HG03066 (cell line): Measurements from ENCODE around the gene LENEP.

Experiments used
- ATAC-seq: cut with Tn5 transposase; IDR thresholded peaks from one replicate; pipeline ENCODE4 v1.9.1; 2021; ENCODE audit warnings: low read depth; ENCODE audit not compliant: unreplicated experiment

The LENEP gene

DNA sequence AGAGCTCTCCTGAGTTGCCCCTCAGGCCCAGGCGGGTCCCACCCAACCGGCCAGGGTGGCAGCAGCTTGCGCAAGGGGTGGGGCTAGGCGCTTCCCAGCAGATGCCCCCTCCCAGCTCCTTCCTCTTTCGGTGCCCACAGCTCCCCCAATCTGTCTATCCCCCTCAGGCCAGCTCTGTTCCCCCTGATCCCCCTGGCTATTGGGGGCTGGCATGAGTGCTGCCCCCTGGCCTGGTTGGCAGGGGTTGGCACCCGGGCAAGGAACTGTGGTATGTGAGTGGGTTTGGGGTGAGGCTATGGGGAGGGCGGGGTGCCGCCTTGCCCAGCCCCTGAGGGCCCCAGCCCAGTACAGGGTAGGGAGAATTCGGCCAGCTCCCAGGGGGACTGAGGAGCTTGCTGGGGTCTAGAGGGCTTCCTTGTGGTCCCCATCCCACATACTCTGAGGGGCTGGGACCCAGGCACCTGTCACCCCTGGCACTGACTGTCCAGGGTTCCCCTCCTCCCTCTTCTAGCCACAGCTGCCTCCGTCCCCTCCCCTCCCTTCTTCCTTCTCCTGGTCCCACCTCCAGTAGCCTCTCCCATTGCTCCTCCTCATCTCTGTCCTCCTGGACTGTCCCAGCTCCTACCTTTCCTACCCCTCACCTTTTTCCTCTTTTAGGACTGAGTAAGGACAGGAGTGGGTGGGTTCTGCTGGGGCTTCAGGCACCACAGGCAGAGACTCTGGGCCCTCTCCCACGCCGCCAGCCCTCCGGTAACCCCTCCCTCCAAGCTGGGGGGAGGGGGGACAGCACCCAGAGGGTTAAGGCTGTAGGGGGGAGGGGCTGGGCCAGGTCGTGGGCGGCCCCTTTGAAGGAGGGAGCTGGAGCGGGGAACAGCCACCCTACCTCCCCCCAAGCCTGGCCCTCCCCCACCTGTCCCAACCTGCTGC, 14.9 kb downstream of the LENEP start:
- ATAC-seq = no peak

DNA sequence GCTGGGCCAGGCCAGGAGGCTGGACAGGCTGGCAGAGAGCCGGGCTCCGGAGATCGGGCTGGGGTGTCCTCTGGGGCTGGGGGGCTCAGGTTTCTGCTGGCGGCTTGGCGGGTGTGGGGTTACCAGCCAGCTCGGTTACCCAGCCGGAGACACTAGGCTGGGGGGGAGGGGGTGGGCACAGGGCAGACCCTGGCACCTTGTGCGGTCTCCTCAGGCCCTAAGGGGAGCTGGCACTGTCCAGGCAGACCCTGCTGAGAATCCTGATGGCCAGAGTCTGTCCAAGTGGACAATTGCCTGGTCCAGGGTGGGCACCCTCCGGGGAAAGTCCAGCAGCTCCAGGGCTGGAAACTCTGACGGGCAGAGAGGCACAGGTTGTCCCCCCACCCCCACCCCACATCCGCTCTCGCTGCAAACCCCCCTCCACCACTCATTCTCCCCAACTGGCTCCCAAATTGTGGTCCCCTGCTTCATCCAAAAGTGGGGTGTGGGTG, 15.9 kb downstream of the LENEP start:
- ATAC-seq = no peak

DNA sequence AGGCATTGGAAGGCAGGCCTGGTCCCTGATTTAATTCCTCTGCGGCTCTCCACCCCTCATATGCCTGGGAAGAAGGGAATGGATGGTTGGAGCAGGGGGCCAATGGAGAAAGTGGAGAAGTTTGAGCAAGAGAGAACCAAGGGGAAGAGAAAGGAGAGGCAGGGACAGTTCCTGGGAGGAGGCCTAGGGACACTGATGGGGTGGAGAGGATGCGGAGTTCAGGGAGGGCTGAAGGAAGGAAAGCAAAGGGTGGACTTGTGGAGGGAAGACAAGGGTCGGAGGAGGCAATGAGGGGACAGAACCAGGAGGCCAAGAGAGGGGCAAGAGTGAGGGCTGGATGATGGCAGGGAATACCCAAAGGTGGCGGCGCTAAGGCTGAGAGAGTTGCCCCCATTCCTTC, 16.4 kb downstream of the LENEP start:
- ATAC-seq = no peak

DNA sequence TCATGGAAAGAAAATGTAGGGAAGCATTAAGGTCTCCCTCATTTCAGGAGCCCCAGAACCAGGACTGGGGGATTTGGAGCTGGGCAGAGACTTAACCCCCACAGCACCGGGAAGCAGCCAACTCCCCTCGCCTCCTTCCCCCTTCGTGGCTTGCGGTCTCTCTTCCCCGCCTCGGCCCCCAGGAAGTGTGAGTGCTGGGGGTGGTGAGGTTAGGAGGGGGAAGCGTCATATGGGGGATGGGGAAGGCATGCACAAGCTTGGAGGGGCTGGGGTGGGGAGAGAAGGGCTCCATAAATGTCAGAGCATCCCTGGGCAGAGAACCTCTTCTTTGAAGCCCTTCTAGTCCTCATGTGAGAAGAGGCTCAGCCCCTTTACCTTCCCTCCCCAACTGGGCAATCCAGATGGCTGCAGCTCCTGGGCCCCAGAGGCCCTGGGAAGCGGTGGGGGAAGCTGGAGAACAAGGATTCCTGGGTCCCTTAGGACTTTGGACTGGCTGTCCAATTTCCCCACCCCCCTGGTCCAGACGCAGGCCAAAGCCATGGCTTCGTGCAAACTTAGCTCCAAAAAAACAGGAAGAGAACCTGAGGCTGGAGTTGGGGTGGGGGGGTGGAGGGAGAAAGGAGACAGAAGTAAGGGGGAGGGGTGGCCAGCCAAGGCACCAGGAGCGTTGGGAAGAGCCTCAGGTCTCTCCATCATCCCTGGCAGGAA, 17.0 kb downstream of the LENEP start:
- ATAC-seq = no peak

DNA sequence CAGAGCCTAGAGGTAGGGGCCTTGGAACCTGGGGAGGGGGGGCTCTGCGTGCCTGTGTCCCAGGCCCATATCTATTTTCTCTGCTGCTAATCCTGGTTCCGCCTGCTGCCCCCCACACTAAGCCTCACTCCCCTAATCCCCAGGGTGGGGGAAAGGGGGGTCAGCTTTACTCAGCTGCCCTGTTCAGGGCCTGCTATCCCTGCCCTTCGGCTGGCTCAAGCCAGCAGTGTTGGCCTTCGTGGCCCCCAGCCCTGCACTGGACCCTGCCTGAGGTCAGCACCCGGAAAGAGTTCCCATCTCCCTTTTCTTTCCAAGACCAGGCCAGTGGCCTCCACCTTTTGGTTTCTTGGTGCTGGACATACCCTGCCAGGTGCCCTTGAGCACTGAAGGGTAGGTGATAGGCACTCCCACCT, 17.6 kb downstream of the LENEP start:
- no peak for ATAC-seq

DNA sequence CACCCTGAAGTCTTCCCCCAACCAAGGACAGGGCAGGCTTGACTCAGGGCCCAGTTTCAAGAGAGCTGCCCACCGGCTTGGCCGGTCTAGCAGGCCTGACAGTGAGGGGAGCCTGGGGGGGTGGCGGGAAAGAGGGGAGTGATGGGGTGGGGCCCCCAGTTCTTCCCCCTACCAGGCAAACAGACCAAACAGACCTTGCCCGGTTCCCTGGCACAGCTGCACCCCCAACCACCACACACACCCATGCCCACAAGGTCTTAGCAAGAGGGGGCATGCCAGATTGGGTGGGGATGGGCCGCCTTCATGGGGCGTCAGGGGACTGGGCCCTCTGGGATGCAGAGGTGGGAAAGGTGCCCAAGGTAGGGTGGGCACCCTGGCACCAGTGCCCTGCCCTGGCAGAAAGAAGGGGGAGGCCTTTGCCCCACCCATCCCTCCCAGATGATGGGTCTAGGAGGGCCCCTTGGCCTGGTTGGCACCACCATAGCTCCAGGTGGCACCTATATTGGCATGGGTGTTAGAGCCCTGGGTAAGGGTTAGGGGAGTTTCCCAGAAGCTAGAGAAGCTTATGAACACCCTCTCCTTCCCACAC, 18.1 kb downstream of the LENEP start:
- no peak for ATAC-seq

DNA sequence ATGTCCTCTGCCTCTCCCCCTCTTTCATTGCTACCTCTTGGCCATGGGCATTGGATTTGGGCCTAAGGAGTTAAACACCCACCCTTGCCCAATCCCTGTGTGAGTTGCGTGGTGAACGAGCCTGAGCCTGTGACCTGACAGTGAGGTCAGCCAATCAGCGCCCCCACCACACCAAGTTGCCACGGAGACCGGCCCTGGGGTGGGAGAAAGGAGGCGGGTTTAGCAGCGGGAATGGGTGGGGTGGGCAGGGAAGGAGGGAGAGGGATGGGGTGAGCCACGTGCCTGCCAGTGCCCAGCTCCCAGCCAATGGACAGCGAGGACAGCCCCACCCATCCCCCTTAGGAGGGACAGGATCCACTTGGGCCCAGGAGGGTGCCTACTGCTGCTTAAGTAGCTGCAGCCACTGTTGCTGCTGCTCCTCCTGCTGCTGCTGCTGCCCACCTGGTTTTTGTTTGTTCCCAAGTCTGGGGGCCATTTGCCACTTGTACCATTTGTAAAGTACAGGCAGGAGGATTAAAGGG, 18.7 kb downstream of the LENEP start:
- no peak for ATAC-seq

DNA sequence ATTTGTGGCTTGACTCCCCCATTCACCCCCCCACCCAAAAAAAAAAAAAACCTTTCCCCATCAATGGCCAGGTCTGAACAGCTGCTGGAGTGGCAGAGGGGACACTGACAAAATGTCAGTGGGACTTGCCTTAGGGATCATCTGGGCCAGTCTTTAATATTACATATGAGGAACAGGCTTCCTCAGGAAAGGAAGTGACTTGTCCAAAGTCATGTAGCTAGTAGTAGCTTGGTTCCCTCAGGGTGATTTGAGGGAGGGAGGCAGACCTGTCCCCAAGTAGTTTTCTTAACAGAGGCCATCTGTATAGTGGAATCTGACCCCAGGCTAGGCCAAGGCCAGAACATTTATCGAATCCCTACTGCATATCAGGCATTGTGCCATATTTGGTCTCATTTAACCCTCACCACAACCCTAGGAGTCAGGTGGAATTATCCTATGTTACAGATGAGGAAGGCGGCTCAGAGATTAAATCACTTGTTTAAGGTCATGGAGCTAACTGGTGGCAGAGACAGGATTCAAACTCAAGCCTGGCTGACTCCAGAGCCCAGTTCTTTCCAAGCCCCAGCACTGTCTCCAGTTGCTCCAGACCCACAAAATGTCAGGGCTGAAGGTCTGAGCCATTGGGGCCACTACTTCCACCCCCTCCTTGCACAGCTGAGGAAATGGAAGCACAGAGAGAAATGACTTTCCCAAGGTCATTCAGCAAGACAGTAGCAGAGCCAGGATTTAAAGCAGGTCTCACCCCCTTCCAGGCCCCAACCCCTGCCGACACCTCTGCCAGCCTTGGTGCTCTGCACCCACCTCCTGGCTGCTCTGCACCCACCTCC, 19.6 kb downstream of the LENEP start:
- ATAC-seq = no peak

DNA sequence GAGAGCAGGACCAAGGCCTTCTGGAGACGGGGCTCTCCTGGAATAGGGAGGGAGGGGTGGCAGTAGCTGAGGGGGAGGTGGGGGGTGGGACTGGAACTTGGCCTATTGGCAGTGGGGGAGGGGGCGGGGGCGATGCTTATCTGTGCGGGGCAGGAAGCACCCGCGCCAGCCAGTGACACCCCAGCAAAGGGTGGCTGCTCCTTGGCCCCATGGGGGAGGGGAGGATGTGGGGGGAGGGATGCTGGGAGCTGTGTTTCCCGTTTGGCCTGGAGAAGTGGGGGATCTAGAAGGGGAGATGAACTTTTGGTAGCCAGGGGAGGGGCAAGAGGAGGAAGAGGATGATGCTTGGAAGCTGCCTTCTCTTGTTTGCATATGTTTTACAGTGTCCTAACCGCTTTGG, 20.2 kb downstream of the LENEP start:
- no peak for ATAC-seq

DNA sequence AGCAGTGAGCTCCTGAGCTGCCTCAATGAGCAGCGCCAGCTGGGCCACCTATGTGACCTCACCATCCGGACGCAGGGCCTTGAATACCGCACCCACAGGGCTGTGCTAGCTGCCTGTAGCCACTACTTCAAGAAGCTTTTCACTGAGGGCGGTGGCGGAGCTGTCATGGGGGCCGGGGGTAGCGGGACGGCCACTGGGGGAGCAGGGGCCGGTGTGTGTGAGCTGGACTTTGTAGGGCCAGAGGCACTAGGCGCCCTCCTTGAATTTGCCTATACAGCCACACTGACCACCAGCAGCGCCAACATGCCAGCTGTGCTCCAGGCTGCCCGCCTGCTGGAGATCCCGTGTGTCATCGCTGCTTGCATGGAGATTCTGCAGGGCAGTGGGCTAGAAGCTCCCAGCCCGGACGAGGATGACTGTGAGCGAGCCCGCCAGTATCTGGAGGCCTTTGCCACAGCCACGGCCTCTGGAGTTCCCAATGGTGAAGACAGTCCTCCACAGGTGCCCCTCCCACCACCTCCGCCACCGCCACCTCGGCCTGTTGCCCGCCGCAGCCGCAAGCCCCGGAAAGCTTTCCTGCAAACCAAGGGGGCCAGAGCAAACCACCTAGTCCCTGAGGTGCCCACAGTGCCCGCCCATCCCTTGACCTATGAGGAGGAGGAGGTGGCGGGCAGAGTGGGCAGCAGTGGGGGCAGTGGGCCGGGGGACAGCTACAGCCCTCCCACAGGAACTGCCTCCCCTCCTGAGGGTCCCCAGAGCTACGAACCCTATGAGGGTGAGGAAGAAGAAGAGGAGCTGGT, 21.5 kb downstream of the LENEP start:
- ATAC-seq = no peak

DNA sequence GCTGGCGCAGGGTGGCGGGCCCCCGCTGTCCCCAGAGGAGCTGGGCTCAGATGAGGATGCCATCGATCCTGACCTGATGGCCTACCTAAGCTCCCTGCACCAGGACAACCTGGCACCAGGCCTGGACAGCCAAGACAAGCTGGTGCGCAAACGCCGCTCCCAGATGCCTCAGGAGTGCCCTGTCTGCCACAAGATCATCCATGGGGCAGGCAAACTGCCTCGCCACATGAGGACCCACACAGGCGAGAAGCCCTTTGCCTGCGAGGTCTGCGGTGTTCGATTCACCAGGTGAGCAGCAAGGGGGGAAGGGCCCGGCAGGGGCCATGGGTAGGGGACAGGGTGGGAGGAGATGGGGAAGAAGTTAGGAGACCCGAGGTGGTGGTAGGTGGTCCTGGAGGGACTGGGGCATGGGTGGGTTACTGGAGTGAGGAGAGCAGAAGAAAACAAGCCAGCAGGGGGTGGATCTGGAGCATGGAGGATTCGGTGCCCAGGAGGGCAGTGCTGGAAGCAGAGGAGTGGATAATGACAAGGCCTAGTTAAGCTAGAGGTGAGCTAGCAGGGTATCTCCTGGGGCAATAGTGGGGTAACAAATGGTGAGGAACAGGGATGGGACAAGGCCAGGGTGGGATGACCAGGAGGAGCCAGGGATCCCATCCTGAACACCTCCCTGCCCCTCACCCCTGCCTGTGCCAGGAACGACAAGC, 22.3 kb downstream of the LENEP start:
- no peak for ATAC-seq

DNA sequence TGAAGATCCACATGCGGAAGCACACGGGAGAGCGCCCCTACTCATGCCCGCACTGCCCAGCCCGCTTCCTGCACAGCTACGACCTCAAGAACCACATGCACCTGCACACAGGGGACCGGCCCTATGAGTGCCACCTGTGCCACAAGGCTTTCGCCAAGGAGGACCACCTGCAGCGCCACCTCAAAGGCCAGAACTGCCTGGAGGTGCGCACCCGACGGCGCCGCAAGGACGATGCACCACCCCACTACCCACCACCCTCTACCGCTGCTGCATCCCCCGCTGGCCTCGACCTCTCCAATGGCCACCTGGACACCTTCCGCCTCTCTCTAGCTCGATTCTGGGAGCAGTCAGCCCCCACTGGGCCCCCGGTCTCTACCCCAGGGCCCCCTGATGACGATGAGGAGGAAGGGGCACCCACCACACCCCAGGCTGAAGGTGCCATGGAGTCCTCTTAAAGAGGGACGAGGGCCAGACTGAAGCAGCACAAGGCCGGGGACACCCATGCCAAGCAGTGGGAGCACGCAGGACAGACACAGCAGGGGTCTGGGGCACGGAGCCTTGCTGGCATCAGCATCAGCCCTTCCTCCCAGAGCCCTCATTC, 22.9 kb downstream of the LENEP start:
- ATAC-seq = no peak

DNA sequence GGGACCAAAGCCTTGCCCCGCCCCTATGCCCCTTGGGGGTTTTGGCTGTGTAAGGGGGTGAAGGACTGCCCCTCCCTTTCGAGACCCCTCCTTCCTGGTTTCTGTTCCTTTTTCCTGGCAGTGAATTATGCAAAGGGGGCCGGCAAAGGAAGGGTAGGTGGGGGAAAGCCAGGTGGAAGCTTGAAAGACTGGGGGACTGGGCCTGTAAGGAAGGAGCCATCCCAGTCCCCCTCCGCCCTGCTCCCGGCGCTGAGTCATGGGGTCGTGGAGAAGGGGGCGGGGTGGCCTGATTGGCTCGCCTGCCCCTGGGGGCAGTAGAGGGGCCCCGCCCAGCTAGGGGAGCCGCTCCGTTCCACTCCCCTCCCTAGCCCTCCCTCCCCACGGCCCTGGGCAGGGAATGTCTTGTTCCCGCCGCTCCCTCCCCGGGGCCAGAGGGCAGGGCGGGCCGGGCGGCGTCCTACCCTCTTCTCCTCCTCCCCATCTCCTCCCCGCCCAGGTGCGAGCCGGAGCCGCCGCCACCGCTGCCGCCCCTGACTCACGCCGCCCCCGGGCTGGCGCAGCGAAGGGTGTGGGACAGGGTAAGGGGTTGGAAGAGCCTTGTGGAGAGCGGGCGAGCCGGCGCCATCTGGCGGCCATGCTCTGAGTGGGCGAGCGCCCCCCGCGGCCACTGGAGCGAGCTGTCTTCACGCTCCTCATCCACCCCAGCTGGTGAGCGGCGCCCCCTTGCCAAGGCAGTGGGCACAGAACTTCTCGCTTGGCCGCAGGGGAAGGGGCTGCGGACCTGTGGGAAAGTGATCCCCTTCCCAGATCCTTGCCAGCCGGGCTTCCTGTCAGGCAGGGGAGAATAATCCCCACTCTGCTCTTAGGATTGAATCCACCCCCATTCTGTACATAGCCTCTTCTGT, 23.9 kb downstream of the LENEP start:
- ATAC-seq = peak; percentile 80

DNA sequence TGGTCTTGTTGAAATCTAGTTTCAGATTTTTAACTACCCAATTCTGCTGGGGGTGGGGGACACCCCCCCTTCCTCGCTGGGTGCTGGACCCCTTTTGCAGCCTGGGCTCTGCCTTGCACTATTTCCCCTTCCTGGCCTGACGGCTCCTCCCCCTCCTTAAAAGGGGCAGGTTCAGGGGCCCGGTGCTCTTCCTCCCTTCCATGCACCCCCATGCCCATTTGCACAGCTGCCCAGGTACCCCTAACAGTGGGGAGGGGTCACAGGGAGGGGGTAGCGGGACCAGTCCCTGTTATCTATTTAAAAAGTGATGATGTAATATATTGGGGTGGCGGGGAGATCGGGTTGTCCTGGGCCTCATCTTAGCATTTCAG, 24.5 kb downstream of the LENEP start:
- no peak for ATAC-seq

DNA sequence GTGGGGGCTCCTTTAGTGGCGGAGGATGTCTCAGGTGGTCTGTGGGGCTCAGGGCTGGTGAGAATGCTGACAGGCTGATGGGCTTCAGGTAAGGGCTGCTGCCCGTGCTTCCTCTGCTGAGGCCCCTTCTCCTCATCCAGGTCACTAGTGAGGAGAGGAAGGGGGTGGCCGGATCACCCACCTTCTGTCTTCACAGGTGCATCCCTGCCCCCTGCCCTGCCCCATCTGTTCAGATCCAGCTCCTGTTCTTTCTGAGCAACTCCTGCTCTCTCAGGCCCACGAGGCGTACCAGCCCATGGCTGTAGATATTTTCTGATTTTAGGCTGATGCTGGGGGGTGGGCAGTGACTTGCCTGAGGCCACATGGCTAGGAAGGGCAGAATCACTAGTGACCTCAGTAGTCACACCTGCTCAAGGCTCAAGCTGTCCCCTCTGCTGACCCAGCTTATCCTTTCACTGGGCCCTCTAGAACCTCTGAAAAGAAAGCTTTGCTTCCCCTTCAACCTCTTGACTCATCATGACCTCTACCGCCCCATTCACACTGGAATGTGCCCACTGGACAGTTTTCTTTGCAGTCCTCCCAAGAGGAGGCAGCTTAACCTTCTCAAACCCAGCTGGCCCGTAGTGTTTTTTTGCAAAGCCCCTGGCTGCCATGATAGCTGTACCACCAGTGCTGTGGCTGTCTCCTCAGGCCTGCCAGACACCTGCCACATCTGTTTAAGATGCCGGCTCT, 25.4 kb downstream of the LENEP start:
- ATAC-seq = no peak

DNA sequence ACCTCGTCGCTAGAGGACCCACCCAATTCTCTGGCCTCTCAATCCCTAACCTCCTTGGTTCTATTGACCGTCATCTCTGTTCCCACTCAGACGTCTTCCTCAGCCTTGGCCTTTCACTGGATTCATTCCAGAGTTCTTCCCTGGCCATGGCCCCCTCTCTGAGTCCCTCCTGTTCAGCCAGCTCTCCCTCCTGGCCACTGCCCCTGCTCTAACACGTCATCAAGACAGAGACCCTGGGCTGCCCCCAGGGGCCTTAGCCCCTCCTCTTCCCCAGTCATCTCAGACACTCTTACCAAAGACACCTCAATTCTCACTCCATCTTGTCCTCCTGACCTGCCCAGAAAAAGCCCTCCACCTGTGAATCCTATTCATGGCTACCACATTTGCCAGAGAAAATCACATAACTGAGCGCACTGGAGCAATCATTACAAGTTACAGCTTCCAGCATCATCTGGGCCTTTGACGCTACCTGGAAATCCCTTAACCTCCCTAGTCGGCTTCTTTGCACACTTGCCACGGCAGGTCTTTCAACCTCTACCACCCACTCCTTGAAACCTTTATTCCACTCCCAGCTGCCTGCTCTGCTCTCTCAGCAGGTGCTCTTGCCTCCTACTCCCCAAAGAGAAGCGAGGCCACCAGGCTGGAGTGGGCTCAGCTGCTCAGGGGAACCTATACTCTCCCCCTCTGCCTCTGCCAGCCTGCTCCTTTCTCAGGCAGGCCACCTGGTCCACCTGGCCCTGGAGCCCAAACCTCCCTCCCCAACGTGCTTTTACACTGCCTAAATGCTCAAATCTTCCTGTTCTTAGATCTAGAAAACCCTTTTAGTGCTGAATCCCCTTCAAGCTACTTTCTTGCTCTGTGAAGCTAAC, 26.2 kb downstream of the LENEP start:
- ATAC-seq = no peak
